Cardiac muscle cell (in vitro differentiated cells and primary cell): ENCODE data around the gene IRS4. TPM values are rescaled to one million over a fixed set of nuclear protein-coding genes. Genes with fewer than 3 reads are reported as not detected.
A peak's percentile ranks its signal among the peaks of the same experiment; 100 is the strongest.

ENCODE experiments used
- DNase-seq, 2 donors: peaks; one replicate each; pipeline versions ENCODE4 v3.0.0 to v3.0.0-alpha.2; 2010 to 2017; ENCODE audit warnings: low read depth in 1 of 2, low spot score in 1 of 2
- H3K27ac ChIP-seq: fragments of 200-600 bp; sonication (generic); 2 replicates; pipeline ENCODE4 v1.5.1; 2016
- H3K27me3 ChIP-seq: fragments of 200-600 bp; sonication (generic); 2 replicates; pipeline ENCODE4 v1.6.0; 2016; ENCODE audit warnings: control low read depth
- H3K36me3 ChIP-seq: fragments of 200-600 bp; sonication (generic); 2 replicates; pipeline ENCODE4 v1.5.1; 2016; ENCODE audit warnings: control low read depth
- H3K4me1 ChIP-seq: fragments of 200-600 bp; sonication (generic); 2 replicates; pipeline ENCODE4 v1.8.1; 2017; ENCODE audit warnings: low read depth, mild to moderate bottlenecking, mixed run types
- H3K4me3 ChIP-seq: fragments of 200-600 bp; sonication (generic); 2 replicates; pipeline ENCODE4 v1.5.1; 2016; ENCODE audit warnings: mild to moderate bottlenecking
- H3K9me3 ChIP-seq: fragments of 200-600 bp; sonication (generic); 2 replicates; pipeline ENCODE4 v1.5.1; 2017; ENCODE audit warnings: low read depth, mild to moderate bottlenecking, control low read depth
- polyA plus RNA-seq: library from polyadenylated mRNA; unstranded; fragments of >200 nt; fragmentation: Nextera tagmentation; extraction: Ambion mirVana; gene quantifications from 2 replicates; pipeline ENCODE4 v1.2.1, GENCODE V29; 2016
- total RNA-seq: library from RNA; depleted of rRNA; stranded (reverse); fragments of >200 nt; gene quantifications from 2 replicates; pipeline ENCODE4 v1.2.3, GENCODE V29; 2016
- TF ChIP-seq, protein P1 (sequence below): IDR thresholded peaks from 2 replicates; pipeline ENCODE4 v1.5.1; 2012; ENCODE audit warnings: low read depth, mild to moderate bottlenecking, low read length

IRS4 gene
- total and polyA plus RNA-seq, 2 experiments from 2014 or later = not detected

DNA sequence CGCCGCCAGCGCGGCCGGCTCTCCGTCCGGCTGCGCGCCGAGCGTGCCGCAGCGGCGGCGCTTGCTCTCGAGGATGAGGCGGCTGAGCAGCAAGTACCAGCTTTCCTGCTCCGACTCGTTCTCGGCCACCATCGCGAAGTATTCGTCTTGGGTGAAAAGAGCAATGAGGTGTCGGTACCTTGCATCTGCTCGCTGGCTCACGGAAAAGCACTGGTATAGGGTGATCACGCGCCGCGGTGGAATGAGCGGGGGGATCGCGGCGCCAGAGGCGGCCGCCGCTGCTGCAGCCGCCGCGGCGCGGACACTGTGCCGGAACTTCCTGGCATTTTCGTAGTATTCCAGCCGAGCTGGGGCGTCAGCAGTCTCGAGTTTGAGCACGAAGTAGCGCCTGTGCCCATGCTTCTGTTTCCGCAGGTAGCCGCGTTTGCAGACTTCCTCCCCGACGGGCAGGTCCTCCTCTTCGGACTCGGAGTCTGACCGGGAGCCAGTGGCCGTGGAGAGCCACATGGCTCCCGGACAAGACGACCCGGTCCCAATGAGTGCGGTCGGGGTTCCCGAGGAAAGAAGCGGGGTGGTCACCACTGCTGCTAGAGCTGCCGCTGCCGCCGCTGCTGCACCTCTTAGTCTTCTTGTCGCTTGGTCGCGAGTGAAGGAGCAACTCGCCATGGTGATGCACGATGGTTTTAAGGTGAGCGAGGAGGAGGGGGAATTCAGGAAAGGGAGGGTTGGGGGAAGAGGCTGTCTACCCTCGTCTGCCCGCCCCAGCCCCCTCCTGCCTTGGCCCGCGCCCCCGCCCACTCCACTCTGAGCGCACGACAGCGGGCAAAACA is 469 bp downstream of the IRS4 start:
- peak; percentile 12 to 36 for DNase-seq
- H3K27me3 ChIP-seq = peaks cover 69% of the 10 kb centered on the region
- TF ChIP-seq, protein P1, sequence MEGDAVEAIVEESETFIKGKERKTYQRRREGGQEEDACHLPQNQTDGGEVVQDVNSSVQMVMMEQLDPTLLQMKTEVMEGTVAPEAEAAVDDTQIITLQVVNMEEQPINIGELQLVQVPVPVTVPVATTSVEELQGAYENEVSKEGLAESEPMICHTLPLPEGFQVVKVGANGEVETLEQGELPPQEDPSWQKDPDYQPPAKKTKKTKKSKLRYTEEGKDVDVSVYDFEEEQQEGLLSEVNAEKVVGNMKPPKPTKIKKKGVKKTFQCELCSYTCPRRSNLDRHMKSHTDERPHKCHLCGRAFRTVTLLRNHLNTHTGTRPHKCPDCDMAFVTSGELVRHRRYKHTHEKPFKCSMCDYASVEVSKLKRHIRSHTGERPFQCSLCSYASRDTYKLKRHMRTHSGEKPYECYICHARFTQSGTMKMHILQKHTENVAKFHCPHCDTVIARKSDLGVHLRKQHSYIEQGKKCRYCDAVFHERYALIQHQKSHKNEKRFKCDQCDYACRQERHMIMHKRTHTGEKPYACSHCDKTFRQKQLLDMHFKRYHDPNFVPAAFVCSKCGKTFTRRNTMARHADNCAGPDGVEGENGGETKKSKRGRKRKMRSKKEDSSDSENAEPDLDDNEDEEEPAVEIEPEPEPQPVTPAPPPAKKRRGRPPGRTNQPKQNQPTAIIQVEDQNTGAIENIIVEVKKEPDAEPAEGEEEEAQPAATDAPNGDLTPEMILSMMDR = no peak

GRCh38 chrX:108735091-108735678 is 1.2 kb downstream of the IRS4 start:
- Histone ChIP-seq H3K27me3 (peaks cover 76% of the 10 kb centered on the region), H3K36me3 (no peaks in the 10 kb centered on the region), H3K9me3 (no peaks in the 10 kb centered on the region), H3K4me1 (peaks cover 4% of the 10 kb centered on the region), H3K27ac (no peak overlapping the region), H3K4me3 (peak overlapping the region; percentile 53)
- TF ChIP-seq, protein P1 = no peak
- DNase-seq = peak in 1 of 2 donors; percentile 34

More for the DNA sequence above, 469 bp downstream of the IRS4 start:
- H3K4me3 ChIP-seq = peak overlapping the region; percentile 53
- H3K4me1 ChIP-seq = peaks cover 4% of the 10 kb centered on the region
- H3K9me3 ChIP-seq = no peaks in the 10 kb centered on the region
- no peak overlapping the region for H3K27ac ChIP-seq
- H3K36me3 ChIP-seq = no peaks in the 10 kb centered on the region

DNA sequence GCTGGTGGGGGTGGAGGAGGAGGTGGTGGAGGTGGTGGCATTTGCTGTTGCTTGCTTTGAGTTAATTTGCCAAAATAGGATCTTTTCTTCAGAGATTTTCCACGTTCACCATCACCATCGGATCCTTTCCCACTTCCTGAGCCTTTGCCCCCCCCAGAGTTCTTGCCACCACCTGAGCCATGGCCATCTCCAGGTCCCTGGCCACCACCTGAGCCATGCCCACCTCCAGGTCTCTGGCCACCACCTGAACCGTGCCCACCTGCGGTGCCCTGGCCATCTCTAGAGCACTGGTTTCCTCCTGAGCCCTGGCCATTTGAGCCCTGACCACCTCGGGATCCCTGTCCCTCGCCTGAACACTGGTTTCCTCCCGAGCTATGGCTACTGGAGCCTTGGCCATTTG is 1.9 kb downstream of the IRS4 start:
- Histone ChIP-seq H3K9me3 (no peaks in the 10 kb centered on the region), H3K4me3 (no peak overlapping the region), H3K36me3 (no peaks in the 10 kb centered on the region), H3K27ac (no peak overlapping the region), H3K4me1 (peaks cover 4% of the 10 kb centered on the region), H3K27me3 (peaks cover 79% of the 10 kb centered on the region)
- DNase-seq = no peak
- TF ChIP-seq, protein P1 = no peak

DNA sequence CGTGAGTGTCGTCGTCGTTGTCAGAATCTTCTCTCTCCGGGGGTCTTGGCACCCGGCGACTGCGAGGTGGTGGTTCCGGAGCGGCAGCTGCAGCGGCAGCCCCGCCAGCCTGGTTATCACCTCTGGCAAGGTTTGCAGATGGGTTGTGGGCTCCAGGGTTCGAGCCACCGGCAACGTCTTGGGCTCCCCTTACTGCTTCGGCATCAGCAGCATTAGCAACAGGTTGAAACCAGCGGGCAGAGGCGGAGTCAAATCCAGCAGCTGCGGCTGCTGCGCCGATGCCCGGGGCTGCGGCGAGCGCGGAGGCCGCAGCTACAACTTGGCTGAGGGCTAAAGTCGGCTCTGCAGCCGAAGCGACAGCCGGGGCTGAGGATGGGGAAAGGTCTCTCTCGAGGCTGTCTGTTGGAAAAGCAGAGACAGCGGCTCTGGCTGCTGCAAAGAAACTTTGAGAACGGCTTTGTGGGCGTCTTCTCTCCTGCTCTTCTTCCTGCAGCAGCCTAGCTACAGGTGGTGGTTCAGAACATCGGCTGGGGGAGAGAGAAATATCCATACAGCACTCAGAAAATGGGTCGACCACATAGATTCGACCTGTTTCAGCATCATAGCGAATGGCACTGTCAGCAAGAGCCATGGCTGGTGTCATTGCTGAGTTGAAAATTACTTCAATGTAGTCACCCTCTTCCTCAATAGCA is 3.6 kb downstream of the IRS4 start:
- Histone ChIP-seq H3K4me1 (peaks cover 4% of the 10 kb centered on the region), H3K36me3 (no peaks in the 10 kb centered on the region), H3K4me3 (peak overlapping the region; percentile 10), H3K9me3 (no peaks in the 10 kb centered on the region), H3K27me3 (peaks cover 71% of the 10 kb centered on the region), H3K27ac (no peak overlapping the region)
- TF ChIP-seq, protein P1 = no peak
- peak in 1 of 2 donors; percentile 60 for DNase-seq

DNA sequence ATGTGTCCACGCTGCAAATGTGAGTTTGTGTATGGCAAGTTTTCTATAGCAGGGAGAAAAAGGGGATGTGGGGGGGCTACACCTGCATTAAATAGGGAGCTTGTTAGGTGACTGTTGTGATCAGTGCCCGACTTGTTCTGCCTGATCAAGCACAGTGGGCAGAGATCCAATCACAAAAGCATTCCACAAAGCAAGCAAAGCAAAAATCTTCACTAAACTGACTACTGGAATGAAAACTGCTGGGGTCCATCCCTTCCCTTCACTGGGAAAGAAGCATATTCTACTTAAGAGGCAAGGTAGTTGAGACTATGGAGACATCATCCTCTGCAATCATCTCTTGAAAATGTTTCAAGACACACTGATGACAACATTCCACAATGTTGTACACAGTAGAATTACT is 5.2 kb downstream of the IRS4 start:
- H3K27ac ChIP-seq = no peak overlapping the region
- H3K4me1 ChIP-seq = no peaks in the 10 kb centered on the region
- peaks cover 65% of the 10 kb centered on the region for H3K27me3 ChIP-seq
- no peaks in the 10 kb centered on the region for H3K36me3 ChIP-seq
- no peaks in the 10 kb centered on the region for H3K9me3 ChIP-seq
- H3K4me3 ChIP-seq = no peak overlapping the region
- TF ChIP-seq, protein P1 = no peak
- DNase-seq = no peak
